HUDEP-2 (cell line): ENCODE results near the gene WDR43.
"Not testable (repeated sequence)": the region's sequence is repeated elsewhere in the genome, so short reads cannot be mapped to it uniquely, and the experiment has no call there.

Experiments
- DNase-seq, 76 experiments: peaks; one replicate each; lab custom pipeline; 2025; ENCODE audit not compliant: unreplicated experiment in 76 of 76; lab: John Stamatoyannopoulos, UW

WDR43 gene

DNA sequence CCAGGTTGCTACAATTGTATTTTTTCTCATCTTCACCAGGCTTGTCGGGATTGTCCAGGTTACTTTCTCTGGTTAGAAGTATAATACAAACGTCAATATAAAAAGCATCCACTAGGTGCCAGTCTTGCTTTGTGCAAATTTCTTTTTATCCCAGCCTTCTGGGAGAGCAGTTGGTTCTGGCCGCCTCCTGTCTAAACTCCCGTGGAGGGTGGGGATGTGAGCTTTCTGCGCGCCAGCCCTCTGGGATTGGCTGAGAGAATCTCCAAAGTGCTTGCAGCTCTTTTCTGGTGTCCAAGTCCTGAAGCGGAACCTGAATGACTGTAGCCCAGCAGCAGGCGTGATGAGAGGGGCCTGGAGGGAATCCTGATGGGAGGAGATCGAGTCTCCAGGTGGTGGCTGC lies 64.2 kb downstream of the WDR43 start:
- peak in 32 of 76 experiments; percentile 2 to 61 (median 32) for DNase-seq

DNA sequence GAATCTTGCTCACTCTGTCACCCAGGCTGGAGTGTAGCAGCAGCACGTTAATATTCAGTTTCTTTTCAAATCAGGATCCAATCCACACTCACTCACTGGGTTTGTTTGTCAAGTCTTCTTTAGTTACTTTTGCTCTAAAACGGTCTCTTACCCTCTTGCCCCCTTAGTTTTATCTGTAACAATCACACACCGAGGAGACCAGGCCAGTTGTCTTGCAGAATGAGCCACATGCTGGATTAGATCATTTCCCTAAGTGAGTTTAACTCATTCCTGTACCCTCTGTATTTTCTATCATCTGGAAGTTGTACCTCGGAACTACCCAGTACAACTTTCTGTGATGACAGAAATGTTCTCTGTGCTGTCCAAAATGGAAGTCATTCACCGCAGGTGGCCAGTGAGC lies 65.9 kb downstream of the WDR43 start:
- DNase-seq: no peak

DNA sequence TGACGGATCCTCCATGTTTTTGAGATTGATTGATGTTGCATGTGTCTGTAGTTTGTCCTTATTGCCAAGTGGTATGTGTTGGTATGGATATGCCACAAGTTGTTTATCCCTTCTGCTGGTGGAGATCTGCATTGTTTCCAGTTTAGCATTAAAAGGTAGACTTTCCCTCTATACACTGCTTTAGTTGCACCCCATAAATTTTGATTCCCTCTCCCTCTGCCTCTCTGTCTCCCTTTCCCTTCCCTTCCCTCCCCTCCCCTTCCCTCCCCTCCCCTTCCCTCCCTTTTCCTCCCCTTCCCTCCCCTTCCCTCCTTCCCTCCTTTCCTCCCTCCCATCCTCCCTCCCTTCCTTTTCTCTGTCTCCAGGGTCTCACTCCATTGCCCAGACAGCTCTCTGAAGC lies 68.0 kb downstream of the WDR43 start:
- no peak for DNase-seq

DNA sequence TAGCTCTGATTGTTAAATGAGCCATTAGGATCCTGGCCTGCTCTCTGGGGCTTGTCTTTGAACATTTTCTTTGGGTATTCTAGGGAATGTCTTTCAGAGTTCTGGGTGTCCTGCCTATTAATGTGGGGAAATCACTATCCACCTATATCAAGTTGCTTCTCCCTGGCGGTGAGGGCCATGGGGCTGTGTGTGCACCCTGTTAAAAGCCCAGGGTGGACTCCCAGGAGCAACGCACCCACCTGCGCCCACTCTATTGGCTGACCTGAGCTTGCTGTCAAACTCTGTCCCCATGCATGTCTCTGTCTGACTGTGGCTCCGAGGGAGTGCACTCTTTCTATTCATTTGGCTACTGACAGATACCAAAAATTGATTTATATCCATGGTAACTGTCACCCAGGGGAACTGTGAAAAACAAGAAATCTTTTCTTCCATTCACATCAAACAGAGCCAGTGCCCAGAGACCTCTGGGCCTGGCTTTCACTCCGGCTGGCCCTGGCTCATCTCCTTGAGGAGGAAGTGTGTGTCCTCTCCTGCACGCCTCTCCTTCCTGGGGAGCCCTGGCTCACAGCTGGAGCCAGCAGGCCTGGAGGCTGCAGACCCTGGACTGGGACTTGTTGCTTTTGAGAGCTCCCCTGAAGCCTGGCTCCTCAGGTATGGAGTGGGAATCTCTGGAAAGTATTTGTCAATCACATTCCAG lies 76.1 kb downstream of the WDR43 start:
- DNase-seq: no peak

DNA sequence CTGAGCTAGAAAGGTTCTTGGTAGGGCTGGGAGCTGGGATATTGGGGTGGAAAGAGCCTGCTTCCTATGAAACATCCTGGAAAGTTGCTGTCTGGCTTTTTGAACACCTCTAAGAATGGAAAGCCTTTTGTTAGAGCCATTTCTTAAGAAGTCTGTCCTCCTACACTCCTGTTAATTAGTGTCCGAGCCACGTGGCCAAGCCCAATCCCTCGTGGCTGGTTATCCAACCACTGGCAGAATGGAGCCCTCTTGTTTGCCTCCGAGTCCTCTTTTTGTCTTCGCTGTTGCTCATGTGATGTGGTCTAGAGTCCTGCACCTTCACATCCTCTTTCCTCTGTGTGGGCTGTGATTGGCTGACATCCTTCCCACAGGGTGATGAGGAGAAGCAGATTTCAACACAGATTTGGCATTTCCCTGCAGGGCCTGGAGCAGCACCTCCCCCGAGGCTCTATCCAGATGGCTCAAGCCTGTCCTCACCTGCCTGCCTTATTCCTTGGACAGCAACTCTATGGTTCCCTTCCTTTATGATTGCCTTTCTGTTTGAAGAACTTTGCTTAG lies 78.4 kb downstream of the WDR43 start:
- DNase-seq: no peak

DNA sequence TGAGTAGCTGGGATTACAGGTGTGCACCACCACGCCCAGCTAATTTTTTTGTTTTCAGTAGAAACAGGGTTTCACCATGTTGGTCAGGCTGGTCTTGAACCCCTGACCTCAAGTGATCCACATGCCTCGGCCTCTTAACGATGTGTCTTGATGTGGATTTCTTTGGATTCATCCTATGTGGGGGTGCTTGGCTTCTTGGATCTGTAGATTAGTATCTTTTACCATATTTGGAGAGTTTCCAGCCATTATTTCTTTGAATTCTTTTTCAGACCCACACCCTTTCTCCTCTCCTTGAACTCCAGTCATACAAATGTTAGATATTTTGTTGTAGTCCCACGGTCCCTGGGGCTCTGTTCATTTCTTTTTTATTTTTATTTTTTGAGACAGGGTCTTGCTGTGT lies 79.8 kb downstream of the WDR43 start:
- DNase-seq: no peak

DNA sequence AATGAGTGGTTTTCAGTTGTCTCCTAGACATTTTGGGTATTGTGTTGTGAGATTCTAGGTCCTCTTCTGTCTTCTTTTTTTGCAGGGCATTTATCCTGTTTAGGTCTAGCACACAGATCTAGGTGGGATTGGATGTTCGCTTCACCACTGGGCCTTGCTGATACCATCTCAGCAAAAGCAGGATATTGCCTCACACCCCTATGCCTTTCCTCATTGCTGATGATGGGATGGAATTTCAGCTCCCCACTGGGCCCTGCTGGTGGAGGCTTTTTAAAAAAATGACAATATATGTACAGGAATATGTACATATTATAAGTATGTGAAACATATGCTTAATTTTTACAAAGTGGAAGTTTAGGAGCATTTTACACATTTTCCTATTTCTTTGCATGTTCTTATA lies 81.2 kb downstream of the WDR43 start:
- DNase-seq: no peak

DNA sequence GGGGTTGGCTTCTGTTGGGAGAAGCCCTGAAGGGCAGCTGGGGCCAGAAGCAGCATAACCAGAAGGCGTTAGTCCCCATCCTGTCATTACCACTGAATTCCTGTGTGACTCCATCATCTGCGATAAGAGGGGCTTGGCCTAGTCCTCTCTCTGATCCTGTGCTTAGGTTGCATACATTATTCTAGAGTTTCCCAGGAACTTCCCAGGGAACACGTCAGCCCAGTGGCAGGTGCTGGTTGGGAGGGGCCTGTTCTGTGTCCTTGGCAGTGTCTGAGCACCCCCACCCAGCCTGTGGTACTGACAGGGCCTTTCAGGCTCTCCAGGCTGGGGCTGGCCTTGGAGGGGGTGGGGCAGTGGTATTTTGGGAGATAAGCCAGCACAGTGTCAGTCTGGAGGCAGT lies 82.1 kb downstream of the WDR43 start:
- DNase-seq: no peak

DNA sequence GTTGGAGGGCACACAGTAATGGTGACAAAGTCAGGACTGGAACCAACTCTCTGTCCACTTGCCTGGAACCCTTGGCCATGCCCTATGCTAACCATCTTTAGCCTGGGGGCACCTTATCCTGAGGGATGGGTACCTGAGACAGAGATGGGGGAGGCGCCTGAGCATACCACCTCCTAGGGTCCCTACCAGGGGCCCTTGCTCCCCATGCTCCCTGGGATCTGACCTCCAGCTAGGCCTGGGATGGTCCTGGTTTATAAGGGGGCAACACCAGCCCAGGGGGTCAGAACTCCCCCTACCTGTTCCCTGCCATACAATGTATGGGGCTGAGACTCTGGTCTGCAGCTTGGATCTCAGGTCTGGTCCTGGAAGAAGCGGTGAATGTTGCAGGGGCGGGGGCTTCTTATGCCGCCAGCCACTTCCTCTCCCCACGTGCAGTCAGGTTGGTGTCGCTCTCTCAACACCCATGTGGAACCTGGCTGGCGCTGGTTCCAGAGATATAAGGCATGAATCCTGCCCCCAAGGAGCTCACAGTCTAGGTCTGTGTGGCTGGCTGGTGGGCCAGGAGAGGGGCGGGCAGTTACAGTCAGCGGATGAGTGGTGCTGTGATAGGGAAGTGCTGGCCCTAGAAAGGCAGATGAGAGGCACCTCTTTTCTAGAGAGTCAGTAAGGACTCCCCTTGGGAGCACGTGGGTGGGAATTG lies 82.9 kb downstream of the WDR43 start:
- no peak for DNase-seq

DNA sequence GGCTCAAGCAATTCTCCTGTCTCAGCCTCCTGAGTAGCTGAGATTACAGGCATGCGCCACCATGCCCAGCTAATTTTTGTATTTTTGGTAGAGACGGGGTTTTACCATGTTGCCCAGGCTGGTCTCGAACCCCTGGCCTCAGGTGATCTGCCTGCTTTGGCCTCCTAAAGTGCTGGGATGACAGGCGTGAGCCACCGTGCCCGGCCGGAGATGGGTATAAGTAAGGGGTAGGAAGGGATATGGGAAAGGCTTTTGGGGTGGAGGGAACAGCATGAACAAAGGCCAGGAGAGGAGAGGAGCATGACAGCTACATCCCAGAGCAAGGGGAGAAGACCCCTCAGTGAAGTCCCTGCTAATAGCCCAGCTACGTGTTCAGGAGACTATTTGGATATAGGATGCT lies 83.5 kb downstream of the WDR43 start:
- not testable (repeated sequence) for DNase-seq

DNA sequence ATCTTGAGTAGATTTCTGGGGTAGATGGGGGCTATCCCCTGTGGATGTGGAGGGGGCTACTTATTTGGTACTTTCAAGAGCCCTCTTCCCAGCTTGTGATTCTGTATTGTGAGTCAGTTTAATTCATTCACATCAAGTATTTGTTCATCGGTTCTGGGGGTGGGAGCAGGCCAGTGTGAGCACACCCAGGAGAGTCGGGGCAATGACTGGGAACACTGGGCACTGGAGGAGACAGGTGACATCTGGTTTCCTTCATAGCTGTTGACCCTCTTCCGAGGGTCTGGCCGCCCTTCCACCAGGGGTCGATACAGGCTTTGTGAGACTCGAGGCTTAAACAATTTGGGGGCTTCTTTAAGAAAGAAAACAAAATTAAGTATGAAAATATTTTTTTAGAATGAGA lies 84.1 kb downstream of the WDR43 start:
- no peak for DNase-seq

DNA sequence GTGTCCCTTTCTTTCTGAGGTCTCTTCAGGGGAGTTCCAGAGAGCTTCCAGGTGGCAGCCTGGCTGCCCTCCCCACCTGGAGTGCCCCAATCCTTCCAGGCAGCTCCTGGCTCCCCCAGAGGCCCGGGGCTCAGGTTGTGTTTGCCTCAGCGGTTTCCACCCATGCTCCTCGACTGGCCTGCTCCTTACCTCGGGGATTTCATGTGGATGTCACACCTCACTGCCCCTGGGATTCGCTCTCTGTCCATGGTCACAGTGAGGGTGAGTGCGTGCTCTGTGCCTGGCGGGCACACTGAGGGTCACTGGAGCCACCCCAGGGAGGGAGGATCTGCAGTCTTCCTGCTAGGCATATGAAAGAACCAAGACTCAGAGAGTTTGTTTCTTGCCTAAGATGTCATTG lies 84.6 kb downstream of the WDR43 start:
- no peak for DNase-seq

DNA sequence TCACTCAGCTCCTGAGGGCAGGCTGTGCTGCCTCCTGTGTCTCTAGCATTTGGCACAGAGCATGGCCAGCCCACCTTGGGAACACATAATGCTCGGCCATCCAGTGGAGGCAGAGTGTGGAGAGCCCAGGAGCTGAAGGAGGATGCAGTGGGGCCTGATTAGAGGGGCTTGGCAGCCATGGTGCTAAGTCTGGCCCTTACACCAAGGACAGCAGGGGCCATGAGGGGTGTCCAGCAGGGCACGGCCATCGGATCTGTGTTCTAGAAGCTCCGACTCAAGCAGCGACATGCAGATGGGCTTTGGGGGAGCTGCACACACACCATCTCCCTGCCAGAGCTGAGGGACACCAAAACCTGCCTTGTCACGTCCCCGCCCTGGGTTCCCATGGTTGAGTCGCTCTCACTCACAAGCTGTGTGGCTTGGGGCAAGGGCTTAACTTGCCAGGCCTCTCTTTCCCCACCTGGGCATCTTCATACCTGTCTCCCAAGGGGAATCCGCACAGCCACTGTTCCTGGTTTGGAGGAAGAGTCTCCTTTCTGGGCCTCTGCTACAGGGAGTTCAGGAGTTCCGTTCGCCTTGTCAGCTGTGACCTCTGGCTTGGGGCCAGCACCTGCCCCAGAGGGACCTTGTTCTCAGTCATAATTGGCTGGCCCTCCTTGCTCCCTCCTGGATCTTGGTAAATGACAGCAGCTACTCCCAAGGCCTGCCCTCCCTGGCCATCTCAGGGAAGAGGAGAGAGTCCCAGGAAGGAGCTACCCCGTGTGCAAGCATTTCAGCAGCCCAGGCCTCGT lies 85.3 kb downstream of the WDR43 start:
- DNase-seq: no peak

DNA sequence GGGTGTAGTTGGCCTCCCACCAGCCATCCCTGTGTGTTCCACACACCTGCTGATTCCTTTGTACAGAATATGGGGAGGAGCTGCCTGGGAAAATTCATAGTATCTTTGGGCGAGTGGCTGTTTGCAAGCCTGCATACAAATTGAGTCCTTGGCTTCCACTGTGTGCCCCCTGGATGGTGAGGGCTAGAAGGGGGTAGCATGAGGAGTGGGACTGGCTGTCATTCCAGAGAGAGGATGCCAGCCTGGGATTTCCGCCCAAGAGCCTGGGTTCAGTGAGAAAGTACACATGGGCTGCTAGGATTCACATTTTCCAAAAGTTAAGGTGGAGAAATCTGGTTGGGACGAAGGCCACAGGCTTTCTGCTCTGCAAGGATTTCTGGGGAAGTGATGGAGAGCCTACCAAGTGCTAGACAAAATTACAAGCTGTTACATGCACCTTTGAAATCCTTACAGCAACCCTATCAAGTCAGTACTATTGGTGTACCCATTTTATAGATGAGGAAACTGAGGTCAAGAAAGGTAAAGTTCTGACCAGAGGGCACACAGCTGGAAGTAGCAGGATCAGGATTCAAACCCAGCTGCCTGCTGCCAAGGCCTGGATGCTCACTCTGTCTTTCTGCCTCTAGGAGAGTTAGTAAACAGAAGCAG lies 86.0 kb downstream of the WDR43 start:
- DNase-seq: no peak

DNA sequence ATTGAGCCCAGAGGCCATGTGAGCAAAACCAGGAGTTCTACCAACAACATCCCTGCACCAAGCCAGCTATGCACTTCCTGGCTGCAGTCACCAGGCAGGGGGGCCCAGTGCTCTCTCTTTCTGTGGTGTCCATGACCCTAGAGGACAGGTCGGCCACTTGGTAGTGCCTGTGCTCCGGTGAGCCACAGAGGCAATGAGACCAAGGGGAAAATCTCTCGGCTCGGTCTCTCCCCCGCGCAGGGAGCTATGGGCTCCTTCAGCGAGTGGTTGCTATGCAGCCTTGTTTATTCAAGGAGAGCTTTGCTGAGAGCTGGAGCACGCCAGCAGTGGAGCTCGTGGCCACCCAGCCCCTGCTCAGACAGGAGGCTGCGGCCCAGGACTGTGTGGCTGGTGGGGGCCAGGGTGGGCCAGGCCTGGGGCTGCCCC lies 86.6 kb downstream of the WDR43 start, which contains the start of gene TOGARAM2:
TSS of gene TOGARAM2 (plus strand) at position 283 of the 426 bp plus-strand sequence. CDS start 13,537 bp downstream, outside the sequence.
- no peak for DNase-seq

DNA sequence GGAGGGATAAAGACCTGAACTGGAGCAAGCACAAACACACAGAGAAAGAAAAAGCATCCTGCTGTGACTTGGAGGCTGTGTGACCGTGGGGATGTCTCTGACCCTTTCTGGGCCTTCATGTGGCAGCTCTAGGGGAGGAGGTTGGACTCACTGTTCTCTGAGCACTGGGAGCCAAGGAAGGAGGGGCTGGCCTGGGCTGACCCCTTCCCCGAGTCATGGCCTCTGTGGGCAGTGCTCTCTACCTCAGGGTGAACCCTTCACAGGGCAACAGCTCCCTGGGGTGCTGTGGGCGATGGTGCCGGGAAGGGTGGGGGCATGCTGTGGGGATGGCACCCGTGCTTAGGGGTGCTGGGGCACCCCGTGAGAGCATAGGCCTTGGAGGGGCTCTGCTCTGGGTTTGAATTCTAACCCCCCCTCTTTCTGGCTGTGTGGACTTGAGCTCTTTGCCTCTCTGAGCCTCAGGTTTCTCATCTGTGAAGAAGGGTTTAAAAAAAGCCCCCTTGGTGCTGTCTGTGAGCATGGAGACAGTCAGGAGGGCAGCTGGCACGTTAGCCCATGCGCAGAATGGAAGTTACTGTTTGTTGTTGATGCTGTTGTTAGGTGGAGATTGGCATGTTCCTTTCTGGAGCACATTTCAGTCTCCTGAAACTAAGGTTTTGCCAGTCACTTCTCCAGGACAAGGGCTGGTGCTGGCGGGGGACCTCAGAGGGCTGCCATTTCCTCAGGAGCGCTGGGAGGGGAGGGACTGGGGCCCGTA lies 87.3 kb downstream of the WDR43 start:
- DNase-seq: no peak

DNA sequence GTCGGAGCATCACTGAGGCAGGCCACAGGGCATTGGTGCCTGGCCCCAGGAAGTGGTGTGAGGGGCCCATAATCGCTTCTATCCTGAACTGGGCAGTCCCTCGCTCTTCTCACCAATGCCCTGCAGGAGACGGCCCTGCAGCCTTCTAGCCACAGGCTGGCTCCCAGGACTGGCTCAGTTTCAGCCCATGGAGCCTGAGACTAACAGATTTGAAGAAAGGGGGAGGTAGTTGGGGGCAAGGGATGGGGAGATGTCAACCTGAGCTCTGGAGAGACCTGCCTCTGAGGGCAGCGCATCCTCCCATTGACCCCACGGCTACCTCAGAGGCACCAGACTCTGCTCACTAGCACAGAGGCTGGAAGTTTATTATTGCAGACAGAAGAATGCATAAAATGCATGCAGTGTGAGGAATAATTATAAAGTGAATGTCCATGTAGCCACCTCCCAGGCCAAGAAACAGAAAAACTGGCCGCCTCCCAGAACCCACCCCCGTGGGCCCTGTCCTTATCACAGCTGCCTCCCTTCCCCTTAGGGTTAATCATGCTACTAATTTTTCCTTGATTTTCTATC lies 88.0 kb downstream of the WDR43 start:
- no peak for DNase-seq

DNA sequence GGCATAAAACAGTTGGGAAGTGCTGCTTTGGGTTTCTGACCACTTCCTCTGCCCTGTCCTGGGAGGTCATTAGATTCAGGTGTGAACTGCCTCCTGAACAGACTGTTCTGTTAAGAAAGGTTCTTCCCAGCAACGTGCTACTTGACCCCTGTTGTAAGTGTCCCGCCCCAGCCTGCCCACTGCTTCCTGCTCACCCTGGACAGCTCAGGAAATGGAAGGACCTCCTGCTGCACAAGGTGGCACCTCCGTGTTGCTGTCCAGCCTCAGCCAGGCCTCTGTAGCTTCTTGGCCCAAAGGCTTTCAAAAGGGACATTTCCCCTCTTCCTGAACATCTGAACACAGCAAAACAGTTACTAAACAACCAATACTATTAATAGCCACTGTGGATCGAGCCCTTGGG lies 92.0 kb downstream of the WDR43 start:
- DNase-seq: no peak

DNA sequence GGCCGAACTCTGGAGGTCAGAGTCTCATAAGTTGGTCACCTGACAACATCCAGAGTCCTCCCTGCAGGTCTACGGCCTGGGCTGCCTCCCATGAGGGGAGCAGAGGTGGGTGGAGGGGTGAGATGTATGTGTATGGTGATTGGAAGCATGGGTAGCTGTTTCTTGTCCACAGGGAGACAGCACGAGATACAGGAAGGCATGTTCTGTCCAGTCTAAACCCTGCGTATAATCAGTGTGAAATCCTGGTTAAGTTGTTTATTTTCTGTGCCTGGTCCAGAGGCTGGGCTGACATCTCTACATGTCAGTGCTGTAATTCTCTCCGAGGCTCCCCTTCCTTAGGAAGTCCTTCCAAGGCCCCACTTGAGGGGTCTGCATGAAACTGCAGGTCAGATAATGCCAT lies 95.5 kb downstream of the WDR43 start:
- no peak for DNase-seq

DNA sequence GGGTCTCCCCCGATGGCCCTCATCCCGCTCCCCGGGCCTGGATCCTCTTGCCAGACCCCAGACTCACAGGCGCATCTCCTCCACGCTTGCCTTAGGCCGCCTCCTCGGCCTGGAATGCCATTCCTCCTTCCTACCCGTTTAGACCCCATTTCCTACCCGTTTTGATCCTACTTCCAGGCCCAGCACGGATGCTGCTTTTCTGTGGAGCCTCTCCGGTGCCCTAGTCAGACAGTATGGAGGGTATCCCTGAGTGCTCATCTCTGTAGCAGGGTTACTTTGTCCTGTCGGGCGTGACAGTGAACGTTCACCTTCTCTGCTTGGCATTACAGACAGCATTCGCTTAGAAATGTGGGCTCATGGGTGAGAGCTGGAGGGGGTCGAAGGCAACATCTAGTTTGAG lies 96.0 kb downstream of the WDR43 start:
- no peak for DNase-seq
